GM12878 (cell line): Measurements from ENCODE around the gene HOXB1.

ENCODE experiments used
- ATF2 ChIP-seq: IDR thresholded peaks from 2 replicates; pipeline ENCODE4 v1.6.1; 2012; ENCODE audit warnings: low read length, inconsistent platforms
- ATF3 ChIP-seq: IDR thresholded peaks from 2 replicates; pipeline ENCODE4 v1.6.1; 2011; ENCODE audit warnings: low read depth, mild to moderate bottlenecking, low read length, moderate library complexity, borderline replicate concordance; ENCODE audit errors: extremely low read depth
- CTCF ChIP-seq, 3 experiments: IDR thresholded peaks in 2 of 3; conservative IDR thresholded peaks in 1 of 3; 2 replicates each; pipeline ENCODE4 v1.5.1; 2011; ENCODE audit warnings: low read depth in 3 of 3, low read length in 3 of 3, mild to moderate bottlenecking in 3 of 3, control low read depth in 2 of 3, moderate library complexity in 2 of 3, inconsistent platforms in 1 of 3, mixed read lengths in 1 of 3; ENCODE audit not compliant: control insufficient read depth in 2 of 3, insufficient read depth in 1 of 3; ENCODE audit errors: extremely low read depth in 1 of 3
- FOS ChIP-seq: IDR thresholded peaks from 3 replicates; pipeline ENCODE4 v1.6.1; 2011; ENCODE audit warnings: borderline replicate concordance; ENCODE audit not compliant: insufficient read length; ENCODE audit errors: extremely low read depth
- FOXM1 ChIP-seq: IDR thresholded peaks from 2 replicates; pipeline ENCODE4 v1.6.1; 2012; ENCODE audit warnings: low read depth, mild to moderate bottlenecking, inconsistent platforms, low read length, moderate library complexity
- HDAC2 ChIP-seq: fragments of 200-600 bp; sonication (generic); IDR thresholded peaks from 2 replicates; pipeline ENCODE4 v1.6.1; 2017
- JUNB ChIP-seq: IDR thresholded peaks from 2 replicates; pipeline ENCODE4 v1.6.1; 2016; ENCODE audit warnings: antibody characterized with exemption, mild to moderate bottlenecking
- MYC ChIP-seq: IDR thresholded peaks from 2 replicates; pipeline ENCODE4 v1.6.1; 2011; ENCODE audit warnings: mild to moderate bottlenecking, low read length, moderate library complexity, inconsistent platforms; ENCODE audit not compliant: insufficient read depth, insufficient replicate concordance, insufficient read length, severe bottlenecking
- NR2F1 ChIP-seq: fragments of 450-650 bp; conservative IDR thresholded peaks from 2 replicates; pipeline ENCODE4 v1.6.1; 2017; ENCODE audit warnings: mild to moderate bottlenecking
- POLR2AphosphoS5 ChIP-seq: IDR thresholded peaks from 2 replicates; pipeline ENCODE4 v1.6.1; 2011; ENCODE audit warnings: mild to moderate bottlenecking, low read length, inconsistent platforms
- SP1 ChIP-seq: IDR thresholded peaks from one replicate; pipeline ENCODE4 v1.6.1; 2011; ENCODE audit warnings: low read depth, low read length
- TBL1XR1 ChIP-seq: IDR thresholded peaks from 2 replicates; pipeline ENCODE4 v1.6.1; 2012; ENCODE audit warnings: low read depth, low read length, improper control_type of control experiment
- ZBED1 ChIP-seq: IDR thresholded peaks from 2 replicates; pipeline ENCODE4 v1.6.1; 2016; ENCODE audit warnings: borderline replicate concordance
- ZSCAN29 ChIP-seq: fragments of 450-650 bp; IDR thresholded peaks from 2 replicates; pipeline ENCODE4 v1.6.1; 2017; ENCODE audit warnings: mild to moderate bottlenecking, moderate library complexity

- no peak for TF ChIP-seq CTCF (IDR thresholded peaks at IDR 0.05 in 2 of 3, conservative IDR thresholded peaks at IDR 0.05 in 1 of 3; ENCODE audit: control insufficient read depth in 2 of 3, extremely low read depth in 1 of 3, insufficient read depth in 1 of 3, low read depth in 3 of 3, low read length in 3 of 3)
- no peak for TF ChIP-seq ATF2
- no peak for TF ChIP-seq HDAC2
- TF ChIP-seq FOS, result no peak
- TF ChIP-seq ATF3, result no peak
- TF ChIP-seq POLR2AphosphoS5, result no peak
- TF ChIP-seq ZBED1, result no peak
- no peak for TF ChIP-seq JUNB
- no peak for TF ChIP-seq NR2F1
- no peak for TF ChIP-seq TBL1XR1
- TF ChIP-seq ZSCAN29, result no peak
- TF ChIP-seq SP1, result no peak
- no peak for TF ChIP-seq MYC
- no peak for TF ChIP-seq FOXM1
These were observed 46.6 kb downstream of the HOXB1 start for GRCh38 chr17:48484256-48484655.
